ENCODE data around the gene ABCF1.

Gene ABCF1

DNA sequence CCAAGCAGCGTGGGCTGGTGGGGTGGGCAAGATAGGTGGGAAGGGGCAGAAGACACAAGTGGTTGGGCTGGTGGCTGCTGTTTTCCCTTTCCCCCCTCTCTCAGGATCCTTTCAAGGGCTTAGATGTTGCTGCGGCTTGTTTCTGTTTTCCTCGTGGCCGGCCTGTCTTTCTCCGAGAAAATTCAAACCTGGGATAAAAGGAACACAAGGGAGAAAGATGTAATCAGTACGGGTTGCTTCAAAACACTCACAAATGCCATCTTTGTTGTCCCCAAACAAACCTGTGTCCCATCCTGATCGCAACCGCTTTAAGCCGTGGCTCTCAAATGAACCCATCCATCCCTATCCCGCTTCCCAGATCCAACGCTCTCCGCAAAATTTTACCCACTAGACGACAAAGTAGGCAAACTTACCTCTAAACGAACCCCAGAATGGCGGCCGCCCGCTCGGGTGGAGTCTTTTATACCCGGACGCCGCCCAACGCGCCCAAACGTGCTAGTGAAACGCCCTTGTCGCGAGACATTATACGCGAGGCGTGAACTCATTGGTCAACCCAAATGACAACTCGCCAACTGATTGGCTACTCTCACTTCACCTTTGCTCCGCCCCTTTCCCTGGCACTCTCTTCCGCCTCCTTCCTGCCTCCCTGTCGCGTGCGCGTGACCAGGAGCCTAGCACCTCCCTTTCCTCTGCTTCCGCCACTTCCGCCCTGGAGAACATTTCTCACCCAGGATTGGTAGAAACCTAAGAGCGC lies 45.7 kb downstream of the ABCF1 start, which contains the start of gene PPP1R10:
Gene PPP1R10, minus strand, starts transcription at position 433 of the 754 bp plus-strand sequence. CDS start 7,299 bp downstream, outside the sequence.
- TF ChIP-seq ZNF565 (CRISPR knock-in tag; conservative IDR thresholded peaks at IDR 0.05; ENCODE audit: low read depth) = no peak
- TF ChIP-seq PPARA (CRISPR knock-in tag; IDR thresholded peaks at IDR 0.05; ENCODE audit: borderline replicate concordance) = 0 out of 2 replicates have a peak, but pooled peaks have one; percentile 50
- no peak for TF ChIP-seq POU6F1 (CRISPR knock-in tag; IDR thresholded peaks at IDR 0.05; ENCODE audit: borderline replicate concordance, low read depth)
- peak; percentile 95; the same call in 1 of the 2 replicates for TF ChIP-seq GLIS3 (CRISPR knock-in tag; IDR thresholded peaks at IDR 0.05)
- TF ChIP-seq, protein P1, sequence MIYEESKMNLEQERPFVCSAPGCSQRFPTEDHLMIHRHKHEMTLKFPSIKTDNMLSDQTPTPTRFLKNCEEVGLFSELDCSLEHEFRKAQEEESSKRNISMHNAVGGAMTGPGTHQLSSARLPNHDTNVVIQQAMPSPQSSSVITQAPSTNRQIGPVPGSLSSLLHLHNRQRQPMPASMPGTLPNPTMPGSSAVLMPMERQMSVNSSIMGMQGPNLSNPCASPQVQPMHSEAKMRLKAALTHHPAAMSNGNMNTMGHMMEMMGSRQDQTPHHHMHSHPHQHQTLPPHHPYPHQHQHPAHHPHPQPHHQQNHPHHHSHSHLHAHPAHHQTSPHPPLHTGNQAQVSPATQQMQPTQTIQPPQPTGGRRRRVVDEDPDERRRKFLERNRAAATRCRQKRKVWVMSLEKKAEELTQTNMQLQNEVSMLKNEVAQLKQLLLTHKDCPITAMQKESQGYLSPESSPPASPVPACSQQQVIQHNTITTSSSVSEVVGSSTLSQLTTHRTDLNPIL (CRISPR knock-in tag; IDR thresholded peaks at IDR 0.05; ENCODE audit: low read depth) = peak; percentile 85
- peak; percentile 98 for TF ChIP-seq RARB (CRISPR knock-in tag; IDR thresholded peaks at IDR 0.05)
- TF ChIP-seq ZC3H10 (CRISPR knock-in tag; IDR thresholded peaks at IDR 0.05) = peak; percentile 81
- TF ChIP-seq, protein P2, sequence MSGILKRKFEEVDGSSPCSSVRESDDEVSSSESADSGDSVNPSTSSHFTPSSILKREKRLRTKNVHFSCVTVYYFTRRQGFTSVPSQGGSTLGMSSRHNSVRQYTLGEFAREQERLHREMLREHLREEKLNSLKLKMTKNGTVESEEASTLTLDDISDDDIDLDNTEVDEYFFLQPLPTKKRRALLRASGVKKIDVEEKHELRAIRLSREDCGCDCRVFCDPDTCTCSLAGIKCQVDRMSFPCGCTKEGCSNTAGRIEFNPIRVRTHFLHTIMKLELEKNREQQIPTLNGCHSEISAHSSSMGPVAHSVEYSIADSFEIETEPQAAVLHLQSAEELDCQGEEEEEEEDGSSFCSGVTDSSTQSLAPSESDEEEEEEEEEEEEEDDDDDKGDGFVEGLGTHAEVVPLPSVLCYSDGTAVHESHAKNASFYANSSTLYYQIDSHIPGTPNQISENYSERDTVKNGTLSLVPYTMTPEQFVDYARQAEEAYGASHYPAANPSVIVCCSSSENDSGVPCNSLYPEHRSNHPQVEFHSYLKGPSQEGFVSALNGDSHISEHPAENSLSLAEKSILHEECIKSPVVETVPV (CRISPR knock-in tag; IDR thresholded peaks at IDR 0.05) = peak; percentile 93
- no peak for TF ChIP-seq SNAI2 (CRISPR knock-in tag; IDR thresholded peaks at IDR 0.05)
- TF ChIP-seq CSDC2 (CRISPR knock-in tag; IDR thresholded peaks at IDR 0.05) = 0 out of 2 replicates have a peak, but pooled peaks have one; percentile 88
- TF ChIP-seq ZFP30 (CRISPR knock-in tag; IDR thresholded peaks at IDR 0.05) = 0 out of 2 replicates have a peak, but pooled peaks have one; percentile 54
- TF ChIP-seq, protein P3, sequence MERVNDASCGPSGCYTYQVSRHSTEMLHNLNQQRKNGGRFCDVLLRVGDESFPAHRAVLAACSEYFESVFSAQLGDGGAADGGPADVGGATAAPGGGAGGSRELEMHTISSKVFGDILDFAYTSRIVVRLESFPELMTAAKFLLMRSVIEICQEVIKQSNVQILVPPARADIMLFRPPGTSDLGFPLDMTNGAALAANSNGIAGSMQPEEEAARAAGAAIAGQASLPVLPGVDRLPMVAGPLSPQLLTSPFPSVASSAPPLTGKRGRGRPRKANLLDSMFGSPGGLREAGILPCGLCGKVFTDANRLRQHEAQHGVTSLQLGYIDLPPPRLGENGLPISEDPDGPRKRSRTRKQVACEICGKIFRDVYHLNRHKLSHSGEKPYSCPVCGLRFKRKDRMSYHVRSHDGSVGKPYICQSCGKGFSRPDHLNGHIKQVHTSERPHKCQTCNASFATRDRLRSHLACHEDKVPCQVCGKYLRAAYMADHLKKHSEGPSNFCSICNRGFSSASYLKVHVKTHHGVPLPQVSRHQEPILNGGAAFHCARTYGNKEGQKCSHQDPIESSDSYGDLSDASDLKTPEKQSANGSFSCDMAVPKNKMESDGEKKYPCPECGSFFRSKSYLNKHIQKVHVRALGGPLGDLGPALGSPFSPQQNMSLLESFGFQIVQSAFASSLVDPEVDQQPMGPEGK (CRISPR knock-in tag; IDR thresholded peaks at IDR 0.05; ENCODE audit: borderline replicate concordance) = peak; percentile 93
- TF ChIP-seq TOX (CRISPR knock-in tag; IDR thresholded peaks at IDR 0.05; ENCODE audit: borderline replicate concordance) = peak; percentile 94
- TF ChIP-seq ZNF8 (CRISPR knock-in tag; IDR thresholded peaks at IDR 0.05) = no peak
- peak; percentile 97 for TF ChIP-seq ESRRG (CRISPR knock-in tag; IDR thresholded peaks at IDR 0.05)
- peak; percentile 73 for ATAC-seq

DNA sequence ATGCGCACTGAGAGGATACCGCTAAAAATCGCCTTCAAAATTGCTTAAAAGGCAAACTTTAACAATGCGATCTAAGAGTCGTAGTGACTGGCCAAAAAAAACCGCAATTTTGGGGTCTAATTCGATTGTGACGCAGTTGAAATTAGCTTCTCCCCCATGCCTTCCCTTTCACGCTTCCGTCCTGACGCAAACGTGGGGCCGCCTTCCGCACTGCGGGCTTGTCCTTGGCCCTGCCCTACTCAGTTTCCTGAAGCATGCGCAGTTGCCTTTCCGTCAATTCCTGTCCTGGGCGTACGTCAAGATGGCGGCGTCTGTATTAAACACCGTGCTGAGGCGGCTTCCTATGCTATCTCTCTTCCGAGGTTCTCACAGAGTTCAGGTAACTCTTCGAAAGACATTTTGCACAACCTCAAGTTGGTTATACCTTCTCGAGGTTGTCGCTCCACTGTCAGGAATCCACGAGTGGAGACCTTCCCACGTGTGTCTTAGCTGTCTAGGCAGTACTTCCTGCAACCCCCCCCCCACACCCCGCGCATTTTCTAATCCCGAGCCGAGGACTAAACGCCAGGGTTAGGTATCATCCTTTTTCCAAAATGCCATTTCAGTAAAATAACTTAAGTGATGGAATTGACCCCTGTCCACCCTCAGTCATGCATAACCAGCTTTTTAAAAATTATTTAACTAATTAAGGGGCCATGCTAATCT lies 46.5 kb downstream of the ABCF1 start, which contains the start of gene MRPS18B:
Gene MRPS18B, plus strand, starts transcription at position 276 of the 705 bp plus-strand sequence. Its CDS starts 26 bp downstream, at position 302.
- TF ChIP-seq ZFP3 (CRISPR knock-in tag; IDR thresholded peaks at IDR 0.05) (no peak), ZNF8 (CRISPR knock-in tag; IDR thresholded peaks at IDR 0.05) (0 out of 2 replicates have a peak, but pooled peaks have one; percentile 36)
- ATAC-seq = peak; percentile 76

DNA sequence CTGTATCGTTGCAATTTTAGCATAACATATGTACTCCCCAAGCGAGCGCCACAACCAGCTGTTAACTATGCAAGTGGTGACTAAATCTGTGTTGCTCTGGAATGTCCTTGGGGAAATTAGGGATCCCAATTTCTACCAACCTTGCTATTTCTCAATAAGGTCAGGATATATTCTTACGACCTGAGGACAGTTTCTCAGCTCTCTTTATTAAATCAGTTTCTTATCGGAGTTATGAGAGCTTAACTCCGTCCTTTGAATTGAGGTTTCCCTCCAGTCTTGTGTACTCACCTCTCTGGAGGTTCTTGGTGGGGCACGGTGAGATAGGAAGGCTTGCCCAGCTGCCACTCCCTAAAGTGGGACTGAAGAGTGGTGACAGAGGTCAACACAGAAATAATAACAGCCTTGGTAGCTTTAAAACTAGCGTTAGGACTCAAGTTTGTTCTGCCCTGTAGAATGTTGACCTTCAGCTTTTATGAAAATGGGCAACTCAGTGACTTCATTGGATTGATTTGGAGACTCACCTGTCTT lies 47.1 kb downstream of the ABCF1 start:
- ATAC-seq = no peak
- no peak for TF ChIP-seq ARNTL (CRISPR knock-in tag; IDR thresholded peaks at IDR 0.05; ENCODE audit: borderline replicate concordance, low read depth)
- no peak for TF ChIP-seq RARB (CRISPR knock-in tag; IDR thresholded peaks at IDR 0.05)
- TF ChIP-seq POU6F1 (CRISPR knock-in tag; IDR thresholded peaks at IDR 0.05; ENCODE audit: borderline replicate concordance, low read depth) = no peak
- no peak for TF ChIP-seq TSHZ2 (CRISPR knock-in tag; IDR thresholded peaks at IDR 0.05)
- TF ChIP-seq BACH2 (CRISPR knock-in tag; IDR thresholded peaks at IDR 0.05; ENCODE audit: borderline replicate concordance) = no peak
- TF ChIP-seq ISL1 (CRISPR knock-in tag; IDR thresholded peaks at IDR 0.05) = no peak
- TF ChIP-seq TCF4 (CRISPR knock-in tag; IDR thresholded peaks at IDR 0.05; ENCODE audit: borderline replicate concordance) = no peak
- TF ChIP-seq, protein P3 (CRISPR knock-in tag; IDR thresholded peaks at IDR 0.05; ENCODE audit: borderline replicate concordance) = no peak
- no peak for TF ChIP-seq TOX (CRISPR knock-in tag; IDR thresholded peaks at IDR 0.05; ENCODE audit: borderline replicate concordance)
- no peak for TF ChIP-seq ZNF565 (CRISPR knock-in tag; conservative IDR thresholded peaks at IDR 0.05; ENCODE audit: low read depth)
- TF ChIP-seq ESRRG (CRISPR knock-in tag; IDR thresholded peaks at IDR 0.05) = no peak
